Measurements from ENCODE around the gene PTPRN2.

The PTPRN2 gene

GRCh38 chr7:158401295-158401694, 186.3 kb downstream of the PTPRN2 start:
- no peak for DNase-seq (ENCODE audit: low read depth)

DNA sequence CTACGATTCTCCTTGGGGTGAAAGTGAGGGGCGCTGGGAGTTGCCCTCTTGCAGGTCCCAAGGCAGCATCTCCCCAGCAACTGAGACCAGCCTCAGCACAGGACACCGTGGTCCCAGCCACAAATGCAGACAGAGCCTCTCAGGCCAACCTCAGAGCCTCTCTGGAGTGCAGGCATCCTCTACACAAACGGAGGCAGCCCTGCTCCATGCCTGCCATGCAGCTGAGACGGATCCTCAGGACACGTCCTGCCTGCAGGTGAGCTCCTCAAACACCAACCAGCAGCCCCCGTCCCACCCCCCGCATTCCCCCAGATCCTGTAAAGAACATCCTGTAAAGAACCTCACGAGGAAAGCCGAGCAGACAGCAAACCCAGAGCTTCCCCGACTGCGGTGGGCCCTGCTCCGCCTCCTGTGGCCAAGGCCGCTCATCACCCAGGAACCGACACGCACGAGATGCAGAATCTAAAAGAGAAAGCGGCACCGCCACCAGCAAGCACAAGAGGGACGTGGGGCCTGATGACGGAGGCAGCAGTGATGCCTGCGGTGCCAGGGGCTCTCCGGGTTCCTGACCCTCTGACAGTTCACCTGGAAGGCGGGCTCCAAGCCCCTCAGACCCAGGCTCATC, 186.9 kb downstream of the PTPRN2 start:
- no peak for DNase-seq (ENCODE audit: low read depth)

GRCh38 chr7:158399762-158400161, 187.9 kb downstream of the PTPRN2 start:
- DNase-seq (ENCODE audit: low read depth) = no peak

DNA sequence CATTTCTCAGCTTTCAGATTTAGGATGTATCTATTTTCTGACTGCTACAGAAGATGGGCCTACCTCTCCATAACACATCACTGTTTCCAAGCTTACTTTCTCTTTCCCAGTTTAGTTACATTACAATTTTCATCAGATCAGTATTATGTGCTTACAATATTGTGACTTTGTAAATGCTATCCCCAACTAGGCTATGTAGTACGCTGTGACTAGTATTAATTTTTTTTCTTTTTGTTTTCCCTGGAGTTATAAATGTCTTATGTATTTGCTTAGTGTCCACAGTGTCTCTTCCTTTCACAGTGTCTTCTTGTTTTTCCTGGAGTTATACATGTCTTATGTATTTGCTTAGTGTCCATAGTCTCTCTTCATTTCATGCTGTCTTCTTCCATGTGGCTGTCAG, 188.9 kb downstream of the PTPRN2 start:
- no peak for DNase-seq (ENCODE audit: low read depth)

DNA sequence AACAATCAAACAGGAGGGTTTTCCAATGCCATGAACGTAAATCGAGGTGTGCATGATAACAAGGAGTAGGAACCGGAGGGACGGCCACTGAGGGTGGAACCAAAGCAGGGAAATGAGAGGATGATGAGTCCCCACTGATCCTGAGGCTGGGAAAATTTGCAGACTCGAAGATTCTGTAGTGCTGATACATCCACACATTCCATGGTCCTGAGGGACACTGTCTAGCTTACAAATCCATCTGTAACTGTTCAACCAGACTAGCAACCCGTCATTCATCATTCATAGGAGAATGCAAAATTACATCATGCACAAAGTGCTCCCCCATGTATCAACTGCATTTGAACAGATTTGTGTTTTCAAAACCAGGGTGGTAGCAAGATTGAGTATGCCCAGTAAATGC, 189.7 kb downstream of the PTPRN2 start:
- DNase-seq (ENCODE audit: low read depth) = no peak

DNA sequence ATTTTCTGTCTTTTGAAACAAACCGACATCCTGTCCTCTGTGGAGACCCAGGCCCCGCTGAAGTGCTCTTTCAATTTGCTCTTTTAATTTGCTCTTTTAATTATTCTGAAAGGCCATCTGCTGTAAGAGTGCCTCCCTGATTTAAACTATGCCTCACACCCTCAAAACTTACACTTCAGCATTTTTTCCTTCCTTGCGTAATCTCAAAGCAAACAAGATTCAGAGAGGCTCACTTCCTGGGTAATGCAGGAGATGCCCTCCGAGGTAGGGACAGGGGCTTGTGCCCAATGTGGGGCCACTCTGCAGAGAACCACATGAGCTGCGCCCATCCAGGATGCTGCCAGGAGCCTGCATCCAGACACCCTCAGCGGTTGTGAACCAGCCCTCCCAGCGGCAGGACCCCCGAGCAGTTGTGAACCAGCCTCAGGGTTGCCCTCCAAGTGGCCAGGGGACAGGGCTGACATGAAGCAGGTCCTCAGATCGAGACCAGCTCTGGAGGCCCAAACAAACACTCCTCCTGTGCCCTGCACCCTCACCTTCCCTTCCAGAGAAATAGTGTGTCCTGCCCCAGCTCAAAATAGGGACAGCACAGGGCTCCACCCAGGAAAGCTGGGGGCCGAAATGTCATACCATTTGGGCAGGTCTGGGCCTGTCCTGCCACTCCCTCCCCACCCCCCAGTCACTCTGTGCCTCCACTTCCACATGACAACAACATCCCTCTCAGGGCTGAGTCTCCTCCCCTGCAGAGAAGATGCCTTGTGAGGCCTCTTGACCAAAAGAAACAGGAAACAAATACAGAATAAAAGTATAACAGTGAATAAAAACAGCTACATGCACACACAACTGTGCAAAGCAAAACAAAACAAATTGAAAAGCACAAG, 190.4 kb downstream of the PTPRN2 start:
- no peak for DNase-seq (ENCODE audit: low read depth)

DNA sequence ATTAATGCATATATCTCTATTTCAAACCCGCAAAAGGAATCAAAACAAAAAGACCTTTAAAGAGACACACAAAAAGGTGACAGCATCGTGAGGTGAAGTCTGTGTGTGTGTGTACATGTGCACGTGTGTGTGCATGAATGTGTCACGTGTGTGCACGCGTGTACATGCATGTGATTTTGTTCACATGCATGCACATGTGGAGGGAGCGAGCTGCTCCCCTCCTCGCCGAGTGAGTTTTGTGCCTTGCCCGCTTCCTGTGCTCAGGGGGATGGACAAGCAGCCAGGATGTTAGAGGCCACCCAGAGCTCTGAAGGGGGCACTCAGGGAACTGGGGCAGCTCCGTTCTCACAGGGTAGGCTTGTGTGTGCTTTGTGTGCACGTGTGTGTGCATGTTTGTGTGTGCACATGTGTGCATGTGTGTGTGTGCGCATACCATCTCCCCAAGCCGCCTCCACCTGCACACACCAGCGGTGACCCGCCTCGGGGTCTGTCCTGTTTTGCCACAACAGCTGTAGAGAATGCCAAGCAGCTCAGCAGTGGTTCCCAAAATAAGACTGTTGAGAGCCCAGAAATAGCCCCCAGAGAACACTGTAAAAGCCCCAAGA, 191.2 kb downstream of the PTPRN2 start:
- no peak for DNase-seq (ENCODE audit: low read depth)

GRCh38 chr7:158395780-158396278, 191.8 kb downstream of the PTPRN2 start:
- no peak for DNase-seq (ENCODE audit: low read depth)

DNA sequence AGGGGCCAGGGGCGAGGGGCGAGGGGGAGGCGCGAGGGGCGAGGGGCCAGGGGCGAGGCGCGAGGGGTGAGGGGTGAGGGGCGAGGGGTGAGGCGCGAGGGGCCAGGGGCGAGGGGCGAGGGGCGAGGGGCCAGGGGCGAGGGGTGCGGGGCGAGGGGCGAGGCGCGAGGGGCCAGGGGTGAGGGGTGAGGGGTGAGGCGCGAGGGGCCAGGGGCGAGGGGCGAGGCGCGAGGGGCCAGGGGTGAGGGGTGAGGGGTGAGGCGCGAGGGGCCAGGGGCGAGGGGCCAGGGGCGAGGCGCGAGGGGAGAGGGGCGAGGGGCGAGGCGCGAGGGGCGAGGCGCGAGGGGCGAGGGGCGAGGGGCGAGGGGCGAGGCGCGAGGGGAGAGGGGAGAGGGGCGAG, 192.3 kb downstream of the PTPRN2 start:
- DNase-seq (ENCODE audit: low read depth) = no peak

GRCh38 chr7:158394936-158395335, 192.7 kb downstream of the PTPRN2 start:
- no peak for DNase-seq (ENCODE audit: low read depth)

DNA sequence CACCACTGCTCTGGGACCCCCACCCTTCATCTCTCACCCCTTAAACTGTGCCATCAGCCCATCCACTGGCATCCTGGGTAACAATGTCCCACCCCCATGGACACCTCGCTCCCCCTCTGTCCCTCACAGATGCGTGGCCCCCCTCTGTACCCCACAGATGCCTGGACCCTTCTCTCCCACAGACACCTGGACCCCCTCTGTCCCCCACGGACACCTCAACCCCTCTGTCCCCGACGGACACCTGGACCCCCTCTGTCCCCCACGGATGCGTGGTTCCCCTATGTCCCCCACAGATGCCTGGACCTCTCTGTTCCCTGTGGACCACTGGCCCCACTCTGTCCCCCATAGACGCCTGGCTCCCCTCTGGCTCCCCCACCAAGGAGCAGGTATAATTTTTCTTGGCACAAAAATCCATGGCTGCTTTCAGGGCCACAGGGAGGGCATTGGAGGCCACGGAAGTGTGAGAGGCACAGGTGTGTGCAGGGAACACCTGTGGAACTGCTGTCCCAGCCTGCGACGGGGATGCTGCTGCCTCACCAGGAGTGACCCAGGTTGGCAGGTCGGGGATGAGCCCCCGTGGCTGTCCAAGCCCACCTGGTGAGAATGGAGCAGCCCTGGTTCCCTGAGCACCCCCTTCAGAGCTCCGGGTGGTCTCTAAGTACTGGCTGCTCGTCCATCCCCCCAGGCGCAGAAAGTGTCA, 193.5 kb downstream of the PTPRN2 start:
- no peak for DNase-seq (ENCODE audit: low read depth)

DNA sequence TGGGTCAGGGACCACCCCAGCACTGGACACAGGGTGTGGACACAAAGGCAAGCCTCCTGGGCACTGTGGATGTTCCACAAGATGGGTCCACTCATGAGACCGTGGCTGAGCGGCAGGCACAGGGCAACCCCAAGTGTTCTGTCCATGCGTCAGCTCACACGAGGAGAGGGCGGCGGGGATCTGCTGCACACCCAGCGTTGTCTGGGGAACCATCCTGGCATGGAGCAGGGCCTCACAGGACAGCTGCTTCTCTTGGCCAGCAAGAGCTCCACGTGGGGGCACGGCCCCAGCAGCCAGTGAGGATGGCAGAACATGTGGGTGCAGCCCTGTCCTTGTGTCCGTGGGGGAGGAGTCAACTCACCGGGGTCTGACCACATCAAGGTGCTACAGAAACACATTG, 195.4 kb downstream of the PTPRN2 start:
- DNase-seq (ENCODE audit: low read depth) = no peak

DNA sequence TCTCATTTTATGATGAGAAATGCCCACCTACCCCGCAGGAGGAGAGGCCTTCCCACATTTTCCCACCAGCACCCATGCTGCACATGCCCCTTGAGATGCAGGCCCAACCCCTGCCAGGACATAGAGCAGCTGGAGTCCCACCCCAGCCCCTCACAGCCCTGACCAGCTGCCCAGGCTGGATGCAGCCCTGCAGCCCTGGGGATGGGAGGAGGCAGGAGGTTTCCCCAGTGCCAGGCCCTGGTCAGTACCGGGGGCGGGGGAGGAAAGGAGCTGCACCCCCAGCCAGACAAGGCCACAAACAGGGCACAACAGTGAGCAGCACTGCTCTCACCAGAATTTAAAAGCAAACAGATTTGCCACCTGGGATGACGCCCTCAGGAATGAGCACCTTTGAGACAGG, 196.1 kb downstream of the PTPRN2 start:
- no peak for DNase-seq (ENCODE audit: low read depth)

DNA sequence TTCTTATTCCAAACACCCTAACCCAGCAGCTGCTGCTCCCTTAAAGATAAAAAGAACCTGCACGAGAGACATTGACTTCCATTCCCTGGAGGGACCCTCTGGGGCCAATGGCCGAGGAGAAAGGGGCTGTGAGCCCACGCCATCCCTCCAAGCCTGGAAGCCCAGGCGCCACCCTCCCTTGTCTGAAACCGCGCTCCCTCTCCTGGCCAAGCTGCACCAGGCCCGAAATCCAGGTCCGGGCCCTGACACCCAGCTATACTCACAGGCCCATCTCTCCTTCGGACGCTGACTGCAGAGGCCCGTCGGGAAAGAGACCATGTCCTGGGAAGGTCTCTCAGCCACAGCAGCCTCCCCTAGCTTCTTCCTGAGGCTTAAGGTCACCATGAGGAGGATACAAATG, 196.5 kb downstream of the PTPRN2 start:
- no peak for DNase-seq (ENCODE audit: low read depth)

DNA sequence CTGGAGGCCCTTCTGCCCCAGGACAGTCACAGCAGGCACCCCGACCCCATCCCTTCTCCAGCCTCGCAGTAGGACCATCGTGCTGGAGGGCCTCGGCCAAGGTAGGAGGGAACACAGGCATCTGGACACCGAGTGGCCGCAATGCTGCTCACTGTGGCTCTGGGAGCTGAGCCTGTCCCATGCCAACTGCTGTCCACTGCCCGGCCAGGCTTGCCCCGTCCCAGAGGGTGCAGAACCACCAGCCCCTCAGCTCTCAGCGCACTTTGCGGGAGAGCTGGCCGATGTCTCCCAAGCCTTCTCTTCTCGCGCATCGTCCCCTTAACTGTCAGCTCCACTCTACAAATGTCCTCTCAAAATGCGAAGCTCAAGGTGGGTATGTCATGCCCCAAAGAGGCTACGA, 197.2 kb downstream of the PTPRN2 start:
- no peak for DNase-seq (ENCODE audit: low read depth)

GRCh38 chr7:158389514-158390425, 197.9 kb downstream of the PTPRN2 start:
- no peak for DNase-seq (ENCODE audit: low read depth)

- DNase-seq (ENCODE audit: low read depth) = no peak
These were observed 198.7 kb downstream of the PTPRN2 start for GRCh38 chr7:158388928-158389327.

GRCh38 chr7:158388072-158388471, 199.6 kb downstream of the PTPRN2 start:
- no peak for DNase-seq (ENCODE audit: low read depth)

GRCh38 chr7:158387546-158387891, 200.1 kb downstream of the PTPRN2 start:
- no peak for DNase-seq (ENCODE audit: low read depth)

DNA sequence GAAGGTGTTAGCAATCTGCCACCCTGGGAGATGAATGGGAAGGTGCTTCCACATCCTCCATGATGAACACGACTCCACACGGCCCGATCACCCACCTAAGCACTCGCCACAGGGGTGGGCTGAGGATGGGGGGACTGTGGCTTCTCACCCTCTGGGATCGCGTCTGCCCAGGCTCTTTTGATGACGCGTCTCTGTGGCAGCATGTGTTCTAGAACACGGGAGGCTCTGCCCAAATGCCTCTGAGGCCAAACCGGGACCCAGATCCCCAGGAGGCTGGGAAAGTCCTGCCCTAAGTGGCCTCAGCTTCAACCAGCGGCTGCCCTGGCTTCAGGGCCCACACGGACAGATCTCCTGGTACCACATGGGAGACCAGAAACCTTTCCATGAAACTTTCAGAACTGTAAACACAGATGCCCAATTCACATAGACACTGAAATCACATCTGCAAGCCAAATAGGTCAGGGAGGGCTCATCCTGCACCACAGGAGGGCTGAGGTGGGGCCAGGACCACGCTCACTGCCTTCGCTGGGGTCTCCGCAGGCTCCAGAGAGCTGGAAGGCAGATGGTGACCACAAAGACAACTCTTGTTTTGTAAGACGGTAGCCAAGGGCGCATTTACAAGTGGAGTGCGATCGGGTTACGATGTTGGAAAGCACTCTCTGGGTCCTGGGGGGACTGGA, 200.6 kb downstream of the PTPRN2 start:
- no peak for DNase-seq (ENCODE audit: low read depth)

GRCh38 chr7:158386355-158386618, 201.3 kb downstream of the PTPRN2 start:
- no peak for DNase-seq (ENCODE audit: low read depth)
